ENCODE measurements around the gene FPGS.

Gene FPGS

DNA sequence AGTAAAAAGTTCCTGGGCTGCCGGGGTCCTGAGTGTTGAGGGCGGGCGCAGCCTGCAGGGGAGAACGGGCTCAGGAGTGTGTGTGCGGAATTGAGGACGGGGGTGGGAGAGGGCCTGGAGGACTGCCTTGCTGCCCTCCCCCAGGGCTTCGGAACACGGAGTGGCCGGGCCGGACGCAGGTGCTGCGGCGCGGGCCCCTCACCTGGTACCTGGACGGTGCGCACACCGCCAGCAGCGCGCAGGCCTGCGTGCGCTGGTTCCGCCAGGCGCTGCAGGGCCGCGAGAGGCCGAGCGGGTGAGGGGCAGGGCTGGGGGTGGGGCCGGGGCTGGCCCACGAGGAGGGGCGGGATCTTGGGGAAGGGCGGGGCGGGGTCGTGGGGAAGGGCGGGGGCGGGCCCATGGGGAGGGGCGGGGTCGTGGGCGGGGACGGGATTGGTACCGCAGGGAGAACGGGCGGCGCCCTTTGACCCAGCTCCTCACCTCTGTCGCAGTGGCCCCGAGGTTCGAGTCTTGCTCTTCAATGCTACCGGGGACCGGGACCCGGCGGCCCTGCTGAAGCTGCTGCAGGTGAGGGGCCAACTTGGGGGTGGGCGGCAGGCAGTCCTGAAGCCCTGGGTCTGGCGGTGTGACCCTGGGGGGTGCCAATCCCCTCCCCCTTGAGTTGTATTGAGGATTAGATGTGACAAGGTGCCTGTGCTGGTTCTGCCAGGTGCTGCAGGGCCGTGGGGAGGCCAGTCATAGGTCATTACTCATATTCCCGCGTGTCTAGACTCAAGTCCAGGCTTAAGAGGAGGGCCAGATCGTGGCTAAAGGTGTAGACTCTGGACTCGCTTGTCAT is 7.1 kb downstream of the FPGS start:
- TF ChIP-seq, protein P1, sequence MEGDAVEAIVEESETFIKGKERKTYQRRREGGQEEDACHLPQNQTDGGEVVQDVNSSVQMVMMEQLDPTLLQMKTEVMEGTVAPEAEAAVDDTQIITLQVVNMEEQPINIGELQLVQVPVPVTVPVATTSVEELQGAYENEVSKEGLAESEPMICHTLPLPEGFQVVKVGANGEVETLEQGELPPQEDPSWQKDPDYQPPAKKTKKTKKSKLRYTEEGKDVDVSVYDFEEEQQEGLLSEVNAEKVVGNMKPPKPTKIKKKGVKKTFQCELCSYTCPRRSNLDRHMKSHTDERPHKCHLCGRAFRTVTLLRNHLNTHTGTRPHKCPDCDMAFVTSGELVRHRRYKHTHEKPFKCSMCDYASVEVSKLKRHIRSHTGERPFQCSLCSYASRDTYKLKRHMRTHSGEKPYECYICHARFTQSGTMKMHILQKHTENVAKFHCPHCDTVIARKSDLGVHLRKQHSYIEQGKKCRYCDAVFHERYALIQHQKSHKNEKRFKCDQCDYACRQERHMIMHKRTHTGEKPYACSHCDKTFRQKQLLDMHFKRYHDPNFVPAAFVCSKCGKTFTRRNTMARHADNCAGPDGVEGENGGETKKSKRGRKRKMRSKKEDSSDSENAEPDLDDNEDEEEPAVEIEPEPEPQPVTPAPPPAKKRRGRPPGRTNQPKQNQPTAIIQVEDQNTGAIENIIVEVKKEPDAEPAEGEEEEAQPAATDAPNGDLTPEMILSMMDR (IDR thresholded peaks at IDR 0.05; ENCODE audit: insufficient read depth, missing control alignments), result no peak
- no peak for FAIRE-seq
- DNase-seq (ENCODE audit: insufficient read length, low spot score), result no peak

DNA sequence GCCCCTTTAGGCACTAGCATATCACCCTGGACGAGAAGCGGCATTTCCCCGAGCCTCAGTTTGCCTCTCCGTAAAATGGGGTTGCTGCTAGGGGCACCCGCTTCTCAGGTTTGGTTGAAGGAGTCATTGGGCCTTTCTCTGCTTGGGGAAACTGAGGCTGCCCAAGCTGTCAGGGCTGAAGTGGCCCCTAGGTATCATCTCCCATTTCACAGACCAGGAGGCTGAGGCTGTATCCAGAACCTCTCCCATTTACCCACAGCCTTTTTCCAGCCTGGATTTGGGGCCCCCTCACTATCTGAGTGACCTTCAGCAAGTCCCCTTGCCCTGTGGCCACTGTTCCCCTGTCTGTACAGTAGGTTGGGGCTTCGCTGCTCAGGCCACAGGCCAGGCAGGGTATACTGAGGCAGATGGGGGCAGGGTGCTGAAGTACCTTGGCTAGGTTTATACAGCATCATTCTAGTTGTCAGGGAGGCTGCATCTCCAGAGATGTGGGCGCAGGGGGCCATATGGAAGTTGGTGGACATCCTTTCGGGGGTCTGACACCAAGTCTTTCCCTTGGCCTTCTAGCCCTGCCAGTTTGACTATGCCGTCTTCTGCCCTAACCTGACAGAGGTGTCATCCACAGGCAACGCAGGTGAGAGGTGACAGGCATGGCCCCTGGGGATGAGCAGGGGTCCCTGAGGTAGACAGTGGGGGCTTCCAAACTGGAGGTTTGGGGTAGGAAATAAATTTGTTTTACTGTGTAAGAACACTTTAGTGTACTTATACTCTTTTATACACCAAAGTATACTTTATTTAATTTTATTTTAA is 7.9 kb downstream of the FPGS start:
- FAIRE-seq (no peak), DNase-seq (ENCODE audit: insufficient read length, low spot score) (no peak)
- TF ChIP-seq, protein P1 (IDR thresholded peaks at IDR 0.05; ENCODE audit: insufficient read depth, missing control alignments), result no peak

DNA sequence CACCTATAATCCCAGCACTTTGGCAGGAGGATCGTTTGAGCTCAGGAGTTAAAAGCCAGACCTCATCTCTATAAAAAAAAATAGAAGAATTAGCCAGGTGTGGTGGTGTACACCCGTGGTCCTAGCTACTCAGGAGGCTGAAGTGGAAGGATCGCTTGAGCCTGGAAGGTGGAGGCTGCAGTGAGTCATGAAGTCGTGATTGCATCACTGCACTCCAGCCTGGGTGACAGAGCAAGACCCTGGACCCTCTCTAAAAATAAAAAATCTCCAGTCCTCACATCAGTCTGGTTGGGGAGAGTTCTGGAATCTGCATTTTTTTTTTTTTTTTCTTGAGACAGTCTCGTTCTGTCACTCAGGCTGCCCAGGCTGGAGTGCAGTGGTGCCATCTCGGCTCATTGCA is 9.3 kb downstream of the FPGS start:
- DNase-seq (ENCODE audit: insufficient read length, low spot score) (no peak), FAIRE-seq (no peak)
- TF ChIP-seq, protein P1 (IDR thresholded peaks at IDR 0.05; ENCODE audit: insufficient read depth, missing control alignments), result no peak

DNA sequence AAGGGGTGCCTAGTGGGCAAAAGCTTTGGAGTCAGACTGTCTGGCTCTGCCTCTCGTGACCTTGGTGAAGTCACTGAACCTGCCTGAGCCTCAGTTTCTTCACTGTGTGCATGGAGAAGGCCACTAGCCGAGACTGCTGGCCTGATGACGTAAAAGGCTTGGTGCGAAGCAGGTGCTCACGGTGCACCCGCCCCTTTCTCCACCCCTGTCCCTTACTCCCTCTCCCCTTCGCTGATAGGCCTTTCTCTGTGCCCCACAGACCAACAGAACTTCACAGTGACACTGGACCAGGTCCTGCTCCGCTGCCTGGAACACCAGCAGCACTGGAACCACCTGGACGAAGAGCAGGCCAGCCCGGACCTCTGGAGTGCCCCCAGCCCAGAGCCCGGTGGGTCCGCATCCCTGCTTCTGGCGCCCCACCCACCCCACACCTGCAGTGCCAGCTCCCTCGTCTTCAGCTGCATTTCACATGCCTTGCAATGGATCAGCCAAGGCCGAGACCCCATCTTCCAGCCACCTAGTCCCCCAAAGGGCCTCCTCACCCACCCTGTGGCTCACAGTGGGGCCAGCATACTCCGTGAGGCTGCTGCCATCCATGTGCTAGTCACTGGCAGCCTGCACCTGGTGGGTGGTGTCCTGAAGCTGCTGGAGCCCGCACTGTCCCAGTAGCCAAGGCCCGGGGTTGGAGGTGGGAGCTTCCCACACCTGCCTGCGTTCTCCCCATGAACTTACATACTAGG is 10.4 kb downstream of the FPGS start:
- DNase-seq (ENCODE audit: insufficient read length, low spot score), result no peak
- no peak for FAIRE-seq
- TF ChIP-seq, protein P1 (IDR thresholded peaks at IDR 0.05; ENCODE audit: insufficient read depth, missing control alignments), result no peak

DNA sequence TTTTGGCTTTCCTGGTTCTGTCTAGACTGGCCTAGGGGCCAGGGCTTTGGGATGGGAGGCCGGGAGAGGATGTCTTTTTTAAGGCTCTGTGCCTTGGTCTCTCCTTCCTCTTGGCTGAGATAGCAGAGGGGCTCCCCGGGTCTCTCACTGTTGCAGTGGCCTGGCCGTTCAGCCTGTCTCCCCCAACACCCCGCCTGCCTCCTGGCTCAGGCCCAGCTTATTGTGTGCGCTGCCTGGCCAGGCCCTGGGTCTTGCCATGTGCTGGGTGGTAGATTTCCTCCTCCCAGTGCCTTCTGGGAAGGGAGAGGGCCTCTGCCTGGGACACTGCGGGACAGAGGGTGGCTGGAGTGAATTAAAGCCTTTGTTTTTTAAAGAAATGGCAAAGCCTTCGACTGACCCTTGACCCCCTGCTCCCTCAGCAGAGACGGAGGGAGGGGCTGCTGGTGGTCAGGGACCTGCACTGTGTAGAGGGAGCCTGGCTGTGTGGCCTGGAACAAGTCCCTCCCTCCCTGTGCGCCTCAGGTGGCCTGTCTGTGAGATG is 11.1 kb downstream of the FPGS start:
- TF ChIP-seq, protein P1 (IDR thresholded peaks at IDR 0.05; ENCODE audit: insufficient read depth, missing control alignments), result no peak
- FAIRE-seq (no peak), DNase-seq (ENCODE audit: insufficient read length, low spot score) (no peak)

DNA sequence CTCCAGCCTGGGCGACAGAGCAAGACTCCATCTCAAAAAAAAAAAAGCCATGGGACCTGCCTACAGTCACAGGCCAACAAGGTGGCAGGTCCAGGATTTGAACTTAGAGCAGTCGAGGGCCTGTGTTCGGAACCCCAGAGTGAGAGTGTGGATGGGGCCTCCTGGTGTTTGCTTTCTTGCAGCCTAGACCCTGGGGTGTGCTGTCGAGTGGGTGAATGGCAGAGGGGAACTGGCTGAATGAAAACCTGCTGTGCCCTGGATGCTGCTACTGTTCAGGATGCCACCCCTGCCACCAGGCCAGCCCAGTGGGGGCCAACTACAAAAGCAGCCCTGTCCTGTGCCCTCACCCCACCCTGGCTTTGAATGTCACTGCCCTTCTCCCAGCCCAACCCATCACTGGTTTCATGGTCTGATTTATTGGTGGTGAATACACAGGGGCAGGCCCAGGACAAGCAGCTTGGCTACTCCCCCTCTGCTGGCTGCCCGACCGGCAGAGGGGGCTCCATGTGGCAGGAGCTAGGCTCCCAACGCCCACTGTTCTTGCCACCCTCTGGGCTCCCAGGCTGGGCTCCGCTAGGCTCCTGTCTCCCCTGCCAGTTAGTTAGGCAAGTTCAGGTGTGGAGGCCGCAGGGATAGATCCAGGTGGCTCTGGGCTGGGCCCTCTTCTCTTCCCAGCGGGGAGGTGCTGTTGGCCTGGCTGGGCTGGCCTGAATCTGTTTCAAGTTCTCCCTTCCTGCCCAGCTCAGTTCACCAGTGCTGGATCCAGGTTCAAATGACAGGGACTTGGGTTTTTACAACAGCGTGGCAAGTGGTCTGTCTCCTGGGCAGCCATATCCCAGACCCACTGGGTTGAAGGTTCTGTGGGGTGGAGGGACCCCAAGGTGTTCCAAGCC is 12.2 kb downstream of the FPGS start:
- DNase-seq (ENCODE audit: insufficient read length, low spot score) (no peak), FAIRE-seq (no peak)
- TF ChIP-seq, protein P1 (IDR thresholded peaks at IDR 0.05; ENCODE audit: insufficient read depth, missing control alignments), result no peak

Data from D721Med (cell line).